DMS 273 (cell line): ENCODE data around the gene PRR20G.
"Not testable (repeated sequence)": the region's sequence is repeated elsewhere in the genome, so short reads cannot be mapped to it uniquely, and the experiment has no call there.

Experiments used
- DNase-seq: peaks from one replicate; lab custom pipeline; 2025; ENCODE audit not compliant: unreplicated experiment; lab: John Stamatoyannopoulos, UW

PRR20G gene

DNA sequence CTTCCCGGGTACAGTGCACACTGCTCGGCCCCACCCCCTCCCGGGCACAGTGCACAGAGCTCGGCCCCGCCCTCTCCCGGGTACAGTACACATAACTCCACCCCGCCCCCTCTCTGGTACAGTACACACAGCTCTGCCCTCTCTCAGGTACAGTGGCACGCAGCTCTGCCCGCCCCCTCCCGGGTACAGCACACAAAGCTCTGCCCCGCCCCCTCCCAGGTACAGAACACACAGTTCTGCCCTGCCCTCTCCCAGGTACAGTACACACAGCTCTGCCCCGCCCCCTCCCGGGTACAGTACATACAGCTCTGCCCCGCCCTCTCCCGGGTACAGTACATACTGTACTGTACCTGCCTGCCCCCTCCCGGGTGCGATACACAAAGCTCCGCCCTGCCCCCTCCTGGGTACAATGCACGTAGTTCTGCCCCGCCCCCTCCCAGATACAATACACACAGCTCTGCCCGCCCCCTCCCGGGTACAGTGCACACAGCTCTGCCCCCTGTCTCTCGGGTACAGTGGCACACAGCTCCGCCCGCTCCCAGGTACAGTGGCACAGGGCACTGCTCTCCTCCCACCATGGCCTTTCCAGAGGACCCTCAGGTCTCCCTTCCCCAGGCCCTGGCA is 16.4 kb upstream of the PRR20G start:
- DNase-seq = peak; percentile 87

DNA sequence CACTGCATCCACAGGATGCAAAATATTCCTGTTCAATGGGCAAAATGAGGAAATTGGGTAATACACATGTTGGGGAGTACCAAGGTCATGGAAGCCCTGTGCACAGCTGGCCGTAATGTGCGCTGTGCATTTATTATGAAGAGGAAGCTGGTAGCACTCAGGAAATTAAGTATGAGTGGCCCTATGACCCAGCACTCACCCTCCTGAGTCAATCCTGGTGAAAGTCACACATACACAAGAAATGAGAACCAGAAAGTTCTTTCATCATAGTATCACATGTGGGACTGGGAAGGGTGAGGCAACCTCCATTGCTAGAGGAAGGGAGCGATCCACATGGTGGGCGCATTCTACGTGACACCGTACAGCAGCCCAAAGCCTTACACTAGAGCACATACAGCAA is 11.4 kb upstream of the PRR20G start:
- no peak for DNase-seq

GRCh38 chr3:127296959-127297358 is 9.1 kb upstream of the PRR20G start:
- DNase-seq = no peak

GRCh38 chr3:127296166-127296565 is 8.3 kb upstream of the PRR20G start:
- DNase-seq = no peak

GRCh38 chr3:127293650-127294049 is 5.8 kb upstream of the PRR20G start:
- DNase-seq = not testable (repeated sequence)

GRCh38 chr3:127291611-127292010 is 3.8 kb upstream of the PRR20G start:
- no peak for DNase-seq

- no peak for DNase-seq
These were observed 3.3 kb upstream of the PRR20G start for GRCh38 chr3:127291114-127291513.

GRCh38 chr3:127289706-127290575 is 2.1 kb upstream of the PRR20G start:
- peak; percentile 18 for DNase-seq

GRCh38 chr3:127288921-127289705 is 1.3 kb upstream of the PRR20G start:
- DNase-seq = peak; percentile 18

DNA sequence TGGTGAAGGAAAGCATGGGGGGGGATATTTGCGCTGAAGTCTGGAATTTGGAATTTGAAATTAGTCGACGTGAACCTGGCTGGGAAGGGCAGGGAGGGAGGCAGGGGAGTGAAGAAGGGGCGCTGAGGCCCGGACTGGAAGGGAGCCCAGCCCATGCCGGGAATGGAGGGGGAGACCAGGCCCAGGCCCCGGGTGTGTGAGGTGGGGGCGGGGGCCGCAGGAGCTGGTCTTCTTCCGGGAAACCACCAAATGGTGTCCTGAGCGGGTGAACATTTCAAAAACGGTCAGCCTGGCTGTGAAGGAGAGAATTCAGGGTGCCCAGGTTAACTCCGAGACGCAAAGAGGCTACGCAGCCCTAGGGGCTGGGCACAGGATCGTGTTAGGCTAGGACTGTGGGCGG is 497 bp upstream of the PRR20G start:
- DNase-seq = no peak

DNA sequence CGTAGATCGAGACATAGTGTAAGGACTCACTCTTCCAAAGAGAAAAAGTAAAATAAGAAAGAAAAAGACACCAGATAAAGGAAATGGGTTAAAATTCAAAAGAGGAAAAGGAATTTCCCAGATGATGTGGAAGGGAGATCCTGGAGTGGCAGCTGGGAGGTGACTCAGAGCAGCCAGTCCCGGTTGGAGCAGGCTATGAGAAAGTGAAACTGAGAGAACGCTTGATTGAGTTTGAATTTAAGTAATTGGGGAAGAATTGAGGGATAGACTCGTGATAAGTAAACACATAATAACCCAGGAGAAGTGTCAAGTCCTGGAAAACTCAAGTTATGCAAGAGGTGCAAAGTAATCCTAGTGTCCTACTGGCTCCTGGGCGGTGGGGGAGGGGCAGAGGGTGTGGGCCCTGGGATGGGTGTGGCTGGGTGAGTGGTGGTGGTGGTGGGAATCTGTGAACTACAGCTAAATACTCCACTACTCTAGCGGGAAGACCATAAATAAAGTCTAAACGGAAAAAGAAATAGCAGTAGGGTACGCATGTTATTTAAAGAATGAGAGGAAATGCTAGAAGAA is 1.2 kb downstream of the PRR20G start:
- DNase-seq = peak; percentile 56

GRCh38 chr3:127284258-127284657 is 3.6 kb downstream of the PRR20G start:
- no peak for DNase-seq

- no peak for DNase-seq
These were observed 10.3 kb downstream of the PRR20G start for GRCh38 chr3:127277561-127277960.

DNA sequence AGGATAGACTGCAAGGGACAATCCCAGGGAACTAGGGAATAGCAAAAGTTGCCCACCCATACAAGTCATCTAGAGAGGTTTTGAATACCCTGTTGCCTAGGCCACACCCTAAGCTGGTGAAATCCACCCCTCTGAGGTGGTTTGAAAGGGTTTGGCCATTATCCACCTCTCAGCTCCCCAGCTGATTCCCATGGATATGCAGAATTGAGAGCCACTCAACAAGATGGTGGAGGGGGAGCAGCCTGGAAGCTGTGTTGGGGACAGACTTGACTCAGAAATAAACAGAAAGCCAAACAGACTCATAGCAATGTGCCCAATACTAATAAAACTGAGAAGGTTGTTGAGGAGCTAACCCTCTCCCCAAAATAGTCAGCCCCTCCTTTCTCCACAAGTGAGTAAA is 10.9 kb downstream of the PRR20G start:
- DNase-seq = no peak

GRCh38 chr3:127276396-127276795 is 11.4 kb downstream of the PRR20G start:
- DNase-seq = no peak

- no peak for DNase-seq
These were observed 12.5 kb downstream of the PRR20G start for GRCh38 chr3:127275287-127275781.

DNA sequence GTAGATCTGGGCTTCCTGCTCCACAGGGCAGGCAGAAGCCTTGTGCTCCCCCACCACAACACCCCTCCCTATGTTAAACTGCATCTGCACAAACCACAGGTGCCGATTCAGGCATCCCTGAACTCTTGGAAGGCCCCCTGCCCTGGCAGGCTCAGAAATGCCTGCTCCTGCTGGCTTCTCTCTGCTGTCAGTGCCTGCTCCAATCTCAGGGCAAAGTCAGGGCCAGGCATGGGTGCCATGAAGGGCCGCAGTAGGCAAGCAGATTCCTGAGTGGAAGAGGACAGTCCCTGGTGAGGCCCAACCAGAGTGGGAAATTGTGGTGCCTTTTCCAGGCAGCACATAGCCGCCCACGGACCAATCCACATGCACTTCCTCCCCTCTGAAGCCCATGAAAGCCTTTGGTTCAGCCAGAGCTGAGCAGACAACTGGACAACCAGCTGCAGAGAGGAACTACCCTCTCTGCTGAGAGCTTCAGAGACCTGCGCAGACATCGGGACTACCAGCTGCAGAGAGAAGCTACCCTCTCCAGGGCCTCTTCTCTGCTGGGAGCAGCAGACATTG is 13.6 kb downstream of the PRR20G start:
- no peak for DNase-seq

GRCh38 chr3:127273206-127273605 is 14.6 kb downstream of the PRR20G start:
- DNase-seq = no peak

DNA sequence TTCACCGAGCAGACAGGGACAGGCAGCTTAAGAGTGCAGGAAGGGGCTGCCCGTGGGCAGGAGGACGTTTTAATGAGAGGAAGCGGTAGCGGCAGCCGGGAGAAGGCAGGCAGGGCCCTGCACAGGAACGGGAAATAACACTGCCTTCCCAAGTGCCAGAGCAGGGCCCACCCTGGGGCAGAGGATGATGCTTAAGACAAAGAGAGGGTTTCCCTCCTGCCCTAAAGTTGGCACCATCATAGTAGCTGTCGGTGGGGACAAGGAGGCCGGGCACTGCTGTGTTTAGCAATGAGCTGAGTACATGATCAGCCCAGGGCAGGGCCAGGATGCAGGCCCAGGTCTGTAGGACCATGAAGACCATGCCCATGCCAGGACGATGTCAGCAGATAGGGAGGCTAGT is 21.7 kb downstream of the PRR20G start:
- no peak for DNase-seq

DNA sequence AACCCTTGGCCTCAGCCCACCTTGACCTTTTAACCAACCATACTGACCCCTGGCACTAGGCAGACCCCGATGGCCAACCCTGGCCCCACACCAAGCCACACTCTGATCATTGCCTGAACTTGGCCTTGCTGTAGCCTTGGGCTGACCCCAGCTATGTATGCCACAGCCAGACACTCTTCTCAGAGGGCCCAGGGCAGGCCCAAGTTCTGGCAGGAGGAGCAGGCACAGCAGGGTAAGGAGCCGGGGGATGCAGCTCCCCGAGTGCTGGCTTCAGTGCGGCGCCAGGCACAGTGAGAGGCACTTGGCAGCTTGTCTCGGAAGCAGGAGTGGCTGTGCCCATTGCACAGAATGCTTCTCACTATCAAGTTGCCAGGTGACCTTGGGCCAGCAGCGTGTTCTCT is 22.3 kb downstream of the PRR20G start:
- DNase-seq = no peak
